Measurements from ENCODE around the gene PATZ1.

The PATZ1 gene

GRCh38 chr22:31302537-31302936 lies 43.6 kb downstream of the PATZ1 start:
- ChIA-PET POLR2A (interaction anchor here (1.0 kb wide), 1 partner anchor 10 kb away, joined by 4 read pairs; the partner anchor contains the start of gene PIK3IP1), CTCF (interaction anchor here (0.7 to 9.3 kb wide), 4 partner anchors 10 to 213 kb away, joined by 3 to 100 read pairs (median 14); partner anchors contain the start of gene PIK3IP1)
- TF ChIP-seq ZNF610 (tag by site-specific recombination; IDR thresholded peaks at IDR 0.05; ENCODE audit: borderline replicate concordance) = no peak
- no peak for TF ChIP-seq ZNF639 (tag by site-specific recombination; IDR thresholded peaks at IDR 0.05)
- no peak for TF ChIP-seq ZSCAN23 (tag by site-specific recombination; IDR thresholded peaks at IDR 0.05)
- TF ChIP-seq ZNF23 (tag by site-specific recombination; IDR thresholded peaks at IDR 0.05; ENCODE audit: borderline replicate concordance) = no peak
- Histone ChIP-seq H3K4me1 (ENCODE audit: control insufficient read depth, insufficient read depth, low read length) (no peaks in the 10 kb centered on the region), H3K27ac (ENCODE audit: extremely low read depth, low read depth, low read length) (no peak overlapping the region), H3K9me3 (ENCODE audit: control insufficient read depth, insufficient read depth, low read depth, low read length) (no peaks in the 10 kb centered on the region), H3K36me3 (ENCODE audit: control insufficient read depth in 2 of 2, insufficient read depth in 1 of 2, low read length in 2 of 2) (no peaks in the 10 kb centered on the region), H3K4me3 (ENCODE audit: low read depth, low read length) (no peak overlapping the region)

GRCh38 chr22:31302006-31302405 lies 44.1 kb downstream of the PATZ1 start:
- Histone ChIP-seq H3K27ac (ENCODE audit: extremely low read depth, low read depth, low read length) (no peak overlapping the region), H3K4me3 (ENCODE audit: low read depth, low read length) (no peak overlapping the region), H3K4me1 (ENCODE audit: control insufficient read depth, insufficient read depth, low read length) (no peaks in the 10 kb centered on the region), H3K9me3 (ENCODE audit: control insufficient read depth, insufficient read depth, low read depth, low read length) (no peaks in the 10 kb centered on the region), H3K36me3 (ENCODE audit: control insufficient read depth in 2 of 2, insufficient read depth in 1 of 2, low read length in 2 of 2) (no peaks in the 10 kb centered on the region)
- ChIA-PET CTCF (interaction anchor here (0.7 to 9.3 kb wide), 4 partner anchors 9 to 152 kb away, joined by 3 to 100 read pairs (median 14); partner anchors contain the start of gene PIK3IP1), POLR2A (interaction anchor here (1.0 to 1.9 kb wide), 2 partner anchors 10 to 49 kb away, joined by 4 to 6 read pairs; partner anchors contain the start of gene PIK3IP1)
- no peak for TF ChIP-seq ZNF623 (tag by site-specific recombination; IDR thresholded peaks at IDR 0.05)
- TF ChIP-seq PATZ1 (tag by site-specific recombination; IDR thresholded peaks at IDR 0.05) = no peak
- TF ChIP-seq PRDM1 (tag by site-specific recombination; IDR thresholded peaks at IDR 0.05) = peak; percentile 31; the same call in 1 of the 2 replicates
- no peak for TF ChIP-seq RBAK (tag by site-specific recombination; IDR thresholded peaks at IDR 0.05)
- TF ChIP-seq MEIS1 (CRISPR knock-in tag; IDR thresholded peaks at IDR 0.05; ENCODE audit: borderline replicate concordance) = no peak
- no peak for TF ChIP-seq ZFP69B (tag by site-specific recombination; IDR thresholded peaks at IDR 0.05)
- no peak for TF ChIP-seq ZSCAN23 (tag by site-specific recombination; IDR thresholded peaks at IDR 0.05)

- TF ChIP-seq ZNF707 (tag by site-specific recombination; IDR thresholded peaks at IDR 0.05) (no peak), ZIC2 (tag by site-specific recombination; IDR thresholded peaks at IDR 0.05) (no peak), ZNF776 (tag by site-specific recombination; IDR thresholded peaks at IDR 0.05; ENCODE audit: borderline replicate concordance) (no peak), HOXC10 (CRISPR knock-in tag; IDR thresholded peaks at IDR 0.05) (no peak), ZNF529 (tag by site-specific recombination; IDR thresholded peaks at IDR 0.05; ENCODE audit: insufficient replicate concordance) (no peak), ZBTB44 (tag by site-specific recombination; IDR thresholded peaks at IDR 0.05) (no peak)
- no peak overlapping the region for H3K4me3 ChIP-seq (ENCODE audit: low read depth, low read length)
- ChIA-PET CTCF (interaction anchor here (0.5 to 9.3 kb wide), 6 partner anchors 8 to 187 kb away, joined by 3 to 100 read pairs (median 4); partner anchors contain the start of gene PIK3IP1), POLR2A (interaction anchor here (1.9 kb wide), 1 partner anchor 8 kb away, joined by 6 read pairs; the partner anchor contains the start of gene PIK3IP1)
- no peaks in the 10 kb centered on the region for H3K4me1 ChIP-seq (ENCODE audit: control insufficient read depth, insufficient read depth, low read length)
- no peaks in the 10 kb centered on the region for H3K9me3 ChIP-seq (ENCODE audit: control insufficient read depth, insufficient read depth, low read depth, low read length)
- H3K27ac ChIP-seq (ENCODE audit: extremely low read depth, low read depth, low read length) = no peak overlapping the region
- H3K36me3 ChIP-seq (ENCODE audit: control insufficient read depth in 2 of 2, insufficient read depth in 1 of 2, low read length in 2 of 2) = no peaks in the 10 kb centered on the region
Observed at GRCh38 chr22:31300896-31301295, 45.2 kb downstream of the PATZ1 start.
